HT1080 (cell line): ENCODE results near the gene BMP8A. TPM values are rescaled to one million over a fixed set of nuclear protein-coding genes. Genes with fewer than 3 reads are reported as not detected.
A peak's percentile ranks its signal among the peaks of the same experiment; 100 is the strongest.
"Not testable (repeated sequence)": the region's sequence is repeated elsewhere in the genome, so short reads cannot be mapped to it uniquely, and the experiment has no call there.

Source experiments
- DNase-seq: peaks from one replicate; pipeline ENCODE4 v3.0.0-alpha.2; 2015; ENCODE audit warnings: low read depth
- polyA plus RNA-seq, 2 experiments: library from polyadenylated mRNA; depleted of rRNA; stranded (reverse); fragments of >200 nt; gene quantifications; 2 replicates each; pipeline ENCODE4 v1.2.3, GENCODE V29; 2015
- total RNA-seq: library from RNA; depleted of rRNA; stranded (reverse); fragments of >200 nt; shearing (Covaris generic); gene quantifications from 2 replicates; pipeline ENCODE4 v1.2.3, GENCODE V29; 2014; rRNA removed

Gene BMP8A
- total RNA-seq = not detected in 2 replicates
- 0.17 and 0.21 TPM in 2 replicates for polyA plus RNA-seq (2015; cell fraction: cytosol; rRNA removed)
- polyA plus RNA-seq (2015; cell fraction: nucleus; rRNA removed) = 0.22 TPM in 1 of 2 replicates, not detected in the other

DNA sequence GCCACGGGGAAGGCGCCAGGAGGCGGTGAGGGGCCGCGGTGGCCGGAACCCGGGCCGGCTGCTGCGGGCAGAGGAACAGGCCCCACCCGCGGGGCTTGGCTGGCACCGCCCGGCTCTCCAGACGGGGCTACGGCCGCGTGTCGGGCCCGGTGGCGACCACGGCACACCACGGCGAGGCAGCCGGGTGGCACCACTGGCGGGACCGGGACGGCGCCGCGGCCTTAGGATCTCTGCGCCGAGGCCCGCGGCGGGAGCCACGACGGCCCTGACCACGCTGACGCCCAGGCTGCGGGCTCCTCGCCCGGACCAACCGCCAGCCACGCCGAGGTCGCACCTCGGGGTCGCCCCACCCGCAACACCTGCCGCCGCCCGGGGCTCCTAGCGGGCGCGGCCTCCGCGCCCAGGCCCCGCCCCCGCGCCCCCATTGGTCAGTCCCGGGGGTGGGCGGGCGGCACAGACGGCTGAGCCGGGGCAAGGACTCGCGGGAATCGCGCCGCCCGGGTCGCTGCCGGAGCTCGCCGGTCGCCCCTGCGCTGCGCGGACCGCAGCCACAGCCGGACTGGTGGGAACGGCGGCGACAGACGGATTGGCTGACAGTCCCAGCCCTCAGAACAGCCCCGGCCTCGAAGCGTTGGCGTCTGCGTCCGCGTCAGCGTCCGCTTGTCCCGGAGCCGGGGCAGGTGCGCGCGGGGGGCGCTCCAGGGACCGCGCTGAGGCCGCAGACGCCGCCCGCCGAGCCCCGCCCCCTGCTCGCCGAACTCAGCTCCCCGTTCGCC is at the start of gene BMP8A:
Gene BMP8A, plus strand, starts transcription at position 491 of the 776 bp plus-strand sequence. CDS start 356 bp downstream, outside the sequence.
- DNase-seq = peak; percentile 18

- DNase-seq = no peak
Observed at GRCh38 chr1:39441797-39442196, 49.6 kb upstream of the BMP8A start.

DNA sequence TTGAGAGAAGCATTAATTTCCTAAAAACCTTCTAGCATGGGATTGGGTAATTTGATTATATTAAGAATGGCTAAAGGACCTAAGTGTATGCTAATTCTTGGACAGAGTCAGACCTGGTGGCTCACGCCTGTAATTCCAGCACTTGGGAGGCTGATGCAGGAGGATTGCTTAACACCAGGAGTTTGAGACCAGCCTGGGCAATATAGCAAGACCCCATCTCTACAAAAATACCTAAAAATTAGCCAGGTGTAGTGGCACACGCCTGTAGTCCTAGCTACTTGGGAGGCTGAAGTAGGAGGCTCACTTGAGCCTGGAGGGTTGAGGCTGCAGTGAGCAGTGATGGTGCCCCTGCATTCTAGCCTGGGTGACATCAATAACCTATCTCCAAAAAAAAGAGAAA is 45.9 kb upstream of the BMP8A start:
- DNase-seq = no peak

GRCh38 chr1:39446986-39447567 is 44.4 kb upstream of the BMP8A start:
- no peak for DNase-seq

DNA sequence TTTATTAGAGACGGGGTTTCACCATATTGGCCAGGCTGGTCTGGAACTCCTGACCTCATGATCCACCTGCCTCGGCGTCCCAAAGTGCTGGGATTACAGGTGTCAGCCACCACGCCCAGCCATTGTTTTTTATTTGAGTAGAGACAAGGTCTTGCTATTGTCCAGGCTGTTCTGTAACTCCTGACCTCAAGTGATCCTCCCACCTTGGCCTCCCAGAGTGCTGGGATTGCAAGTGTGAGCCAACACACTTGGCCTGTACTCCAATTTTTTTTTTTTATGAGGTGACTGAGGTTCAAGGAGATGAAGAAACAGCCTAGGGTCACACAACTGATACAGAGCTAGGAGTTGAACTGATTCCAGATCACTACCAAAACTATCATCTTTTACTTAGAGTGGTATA is 41.4 kb upstream of the BMP8A start:
- not testable (repeated sequence) for DNase-seq

DNA sequence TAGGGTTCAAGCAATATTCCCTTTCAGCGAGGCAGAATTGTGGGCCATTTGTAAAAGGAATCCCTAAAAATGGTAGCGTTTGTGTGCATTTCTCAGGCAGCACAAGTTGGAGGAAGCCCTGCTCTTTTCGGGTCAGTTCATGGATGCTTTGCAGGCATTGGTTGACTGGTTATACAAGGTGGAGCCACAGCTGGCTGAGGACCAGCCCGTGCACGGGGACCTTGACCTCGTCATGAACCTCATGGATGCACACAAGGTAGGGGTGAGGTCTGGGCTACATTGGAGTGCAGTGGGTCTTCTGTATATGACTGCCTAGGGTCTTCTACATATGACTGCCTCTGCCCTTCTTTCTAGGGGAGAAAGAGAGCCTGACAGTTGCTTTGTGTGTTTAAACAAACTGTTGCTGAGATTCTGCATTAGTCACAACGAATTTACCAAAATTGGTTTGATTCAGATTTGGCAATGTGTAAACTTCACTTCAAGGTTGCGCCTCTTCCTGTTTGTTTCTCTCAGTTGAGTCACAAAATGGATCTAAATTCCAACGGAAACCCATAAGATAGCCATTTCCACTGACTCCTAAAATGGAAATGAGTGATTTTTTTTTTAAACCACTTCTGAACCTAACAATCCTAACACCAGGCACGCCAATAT is 40.4 kb upstream of the BMP8A start:
- DNase-seq = peak; percentile 29

DNA sequence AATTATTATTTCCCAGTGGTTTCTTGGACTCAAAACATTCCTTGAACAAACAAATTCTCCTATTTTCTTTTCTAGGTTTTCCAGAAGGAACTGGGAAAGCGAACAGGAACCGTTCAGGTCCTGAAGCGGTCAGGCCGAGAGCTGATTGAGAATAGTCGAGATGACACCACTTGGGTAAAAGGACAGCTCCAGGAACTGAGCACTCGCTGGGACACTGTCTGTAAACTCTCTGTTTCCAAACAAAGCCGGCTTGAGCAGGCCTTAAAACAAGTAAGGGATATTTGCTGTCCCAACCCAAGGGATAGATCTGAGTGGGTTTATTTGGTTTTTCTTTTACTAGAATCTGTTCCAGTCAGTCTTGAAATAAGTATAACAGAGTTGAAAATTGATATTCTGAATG is 39.4 kb upstream of the BMP8A start:
- no peak for DNase-seq

DNA sequence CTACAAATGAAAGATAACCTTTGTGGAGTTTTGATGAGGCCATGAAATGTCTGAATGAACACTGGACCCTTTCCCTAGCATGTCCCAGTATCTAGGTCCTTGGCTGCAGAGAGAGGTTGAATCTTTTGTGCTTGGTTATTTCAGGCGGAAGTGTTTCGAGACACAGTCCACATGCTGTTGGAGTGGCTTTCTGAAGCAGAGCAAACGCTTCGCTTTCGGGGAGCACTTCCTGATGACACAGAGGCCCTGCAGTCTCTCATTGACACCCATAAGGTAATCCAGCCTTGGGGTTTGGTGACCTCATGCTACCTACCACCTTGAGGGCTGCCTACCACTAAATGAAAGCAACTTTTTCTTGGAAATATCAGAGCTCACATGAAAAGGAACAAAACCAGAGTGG is 38.9 kb upstream of the BMP8A start:
- no peak for DNase-seq

GRCh38 chr1:39453603-39454002 is 37.8 kb upstream of the BMP8A start:
- no peak for DNase-seq

DNA sequence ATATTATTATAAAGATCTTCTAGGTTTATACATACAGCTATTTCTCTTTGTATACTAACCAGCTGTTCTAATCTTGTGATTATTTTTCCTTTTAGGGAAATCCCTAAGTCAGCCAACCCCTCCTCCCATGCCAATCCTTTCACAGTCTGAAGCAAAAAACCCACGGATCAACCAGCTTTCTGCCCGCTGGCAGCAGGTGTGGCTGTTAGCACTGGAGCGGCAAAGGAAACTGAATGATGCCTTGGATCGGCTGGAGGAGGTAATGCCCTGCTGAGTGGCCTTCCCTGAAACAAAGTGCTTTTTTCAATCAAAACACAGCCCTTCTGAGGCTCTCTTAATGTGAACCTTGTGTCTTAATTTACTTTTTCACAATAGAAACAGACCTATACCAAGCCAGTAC is 32.4 kb upstream of the BMP8A start:
- DNase-seq = no peak

GRCh38 chr1:39462074-39462473 is 29.4 kb upstream of the BMP8A start:
- peak; percentile 42 for DNase-seq

- no peak for DNase-seq
Observed at GRCh38 chr1:39466413-39467107, 24.9 kb upstream of the BMP8A start.

GRCh38 chr1:39467108-39467720 is 24.2 kb upstream of the BMP8A start:
- DNase-seq = not testable (repeated sequence)

- DNase-seq = no peak
Observed at GRCh38 chr1:39469150-39469549, 22.3 kb upstream of the BMP8A start.

DNA sequence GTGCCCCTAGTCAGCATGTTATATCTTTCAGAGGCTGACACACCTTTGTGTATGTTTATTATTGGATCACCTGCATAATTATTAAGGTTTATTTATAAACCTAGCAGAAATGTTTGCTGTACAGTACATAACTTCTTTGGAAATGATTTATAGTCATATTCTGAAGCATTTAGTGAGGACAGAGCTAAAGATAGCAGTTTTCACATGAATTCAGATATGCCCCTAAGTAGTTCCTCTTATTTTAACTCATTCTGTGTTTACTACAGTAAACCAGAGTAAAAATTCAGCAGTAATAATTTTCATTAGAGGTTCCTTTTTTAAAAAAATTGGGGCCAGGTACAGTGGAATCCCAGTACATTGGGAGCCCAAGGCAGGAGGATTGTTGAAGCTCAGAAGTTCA is 21.4 kb upstream of the BMP8A start:
- DNase-seq = no peak

GRCh38 chr1:39472826-39473225 is 18.6 kb upstream of the BMP8A start:
- DNase-seq = no peak

DNA sequence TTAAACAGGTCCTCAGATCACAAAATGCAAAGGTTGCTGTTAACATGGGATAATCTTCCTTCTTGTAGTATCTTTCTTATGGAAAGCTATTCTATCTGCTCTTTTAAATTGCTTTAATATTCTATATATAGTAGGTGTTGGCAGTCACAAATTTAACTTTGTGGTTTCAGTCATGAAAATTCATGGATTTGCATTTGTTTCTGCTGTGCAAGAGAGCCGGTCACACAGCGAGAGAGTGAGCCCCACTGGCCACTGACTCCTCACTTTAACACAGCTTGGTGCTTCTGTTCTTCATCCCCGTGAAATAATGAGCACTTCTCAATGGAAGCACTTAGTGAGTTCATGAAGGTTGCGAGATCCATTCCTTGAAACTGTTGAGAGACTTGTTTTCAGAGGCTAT is 18.1 kb upstream of the BMP8A start:
- no peak for DNase-seq

DNA sequence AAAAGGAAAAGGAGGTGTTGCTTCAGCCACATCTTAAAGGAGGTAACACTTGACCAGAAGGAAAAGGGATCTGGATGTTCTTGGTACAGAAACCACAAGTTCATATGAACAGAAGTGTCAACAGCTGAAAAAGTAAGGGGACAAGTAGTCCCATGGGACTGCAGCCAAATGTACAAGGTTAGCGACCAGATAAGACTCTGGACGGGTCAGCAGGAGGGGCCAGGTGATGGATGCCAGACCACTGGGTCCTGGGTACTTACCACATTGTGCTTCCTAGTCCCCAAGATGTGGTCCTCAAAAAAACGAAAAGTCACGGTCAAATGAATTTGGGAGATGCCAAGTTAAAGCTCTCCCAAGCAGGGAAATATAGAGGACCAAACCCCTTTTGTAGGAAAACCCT is 16.6 kb upstream of the BMP8A start:
- no peak for DNase-seq

DNA sequence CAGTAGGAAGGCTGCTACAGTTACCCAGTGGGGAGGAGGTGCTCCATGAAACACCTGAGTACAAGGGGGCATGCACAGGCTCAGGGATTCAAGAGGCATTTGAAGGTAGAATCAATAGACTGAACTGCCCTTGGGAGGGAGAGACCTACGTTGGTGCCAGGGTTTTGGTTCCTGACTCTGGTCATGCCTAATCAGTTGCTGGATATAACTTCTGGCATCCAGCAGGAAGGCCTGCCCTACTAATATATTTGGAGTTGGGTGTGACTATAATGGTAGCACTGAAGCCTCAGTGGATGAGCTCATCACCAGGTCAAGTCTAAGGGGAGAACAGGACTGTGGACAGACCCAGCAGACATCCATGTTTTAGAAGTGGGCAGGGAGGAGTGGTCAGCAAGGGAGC is 15.9 kb upstream of the BMP8A start:
- DNase-seq = not testable (repeated sequence)

DNA sequence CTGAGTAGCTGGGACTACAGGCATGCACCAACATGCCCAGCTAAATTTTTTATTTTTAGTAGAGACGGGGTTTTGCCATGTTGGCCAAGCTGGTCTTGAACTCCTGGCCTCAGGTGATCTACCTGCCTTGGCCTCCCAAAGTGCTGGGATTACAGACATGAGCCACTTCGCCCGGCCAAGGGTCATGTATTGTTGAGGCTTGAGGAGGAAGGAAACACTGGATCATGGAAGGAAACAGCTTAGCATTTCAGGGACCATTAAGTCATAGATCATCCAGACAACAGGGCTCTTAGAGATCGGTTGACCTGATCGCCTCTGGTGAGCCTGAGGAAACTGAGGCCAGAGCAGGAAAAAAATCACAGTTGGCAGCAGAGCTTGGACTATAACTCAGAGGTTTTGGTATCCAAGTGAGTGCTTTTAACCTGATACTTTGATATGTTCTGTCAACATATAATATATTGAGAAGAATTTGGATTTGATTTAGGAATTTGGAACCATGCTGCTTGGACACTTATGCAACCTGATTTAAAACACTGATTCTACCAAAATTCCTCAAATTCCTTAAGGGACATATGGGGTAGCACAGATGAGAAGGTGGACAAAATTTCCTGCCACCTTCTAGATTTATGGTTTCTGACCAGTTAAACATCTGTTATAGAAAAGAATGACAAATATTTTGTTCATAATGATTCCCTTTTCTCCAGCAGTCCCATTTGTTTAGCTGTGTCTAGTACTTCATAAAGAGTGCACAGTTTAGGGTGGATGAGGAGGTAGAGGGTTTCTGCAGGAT is 13.1 kb upstream of the BMP8A start:
- no peak for DNase-seq
